Activated CD4-positive, CD25-positive, alpha-beta regulatory T cell treated with anti-CD3 and anti-CD28 coated beads, Interleukin-2, amount 50 U/mL, for 72 hours (primary cell): ENCODE measurements around the gene TNFSF4.
"Not testable (repeated sequence)": the region's sequence is repeated elsewhere in the genome, so short reads cannot be mapped to it uniquely, and the experiment has no call there.

Experiments used
- DNase-seq: peaks from one replicate; pipeline ENCODE4 v3.0.0; 2021

TNFSF4 gene

DNA sequence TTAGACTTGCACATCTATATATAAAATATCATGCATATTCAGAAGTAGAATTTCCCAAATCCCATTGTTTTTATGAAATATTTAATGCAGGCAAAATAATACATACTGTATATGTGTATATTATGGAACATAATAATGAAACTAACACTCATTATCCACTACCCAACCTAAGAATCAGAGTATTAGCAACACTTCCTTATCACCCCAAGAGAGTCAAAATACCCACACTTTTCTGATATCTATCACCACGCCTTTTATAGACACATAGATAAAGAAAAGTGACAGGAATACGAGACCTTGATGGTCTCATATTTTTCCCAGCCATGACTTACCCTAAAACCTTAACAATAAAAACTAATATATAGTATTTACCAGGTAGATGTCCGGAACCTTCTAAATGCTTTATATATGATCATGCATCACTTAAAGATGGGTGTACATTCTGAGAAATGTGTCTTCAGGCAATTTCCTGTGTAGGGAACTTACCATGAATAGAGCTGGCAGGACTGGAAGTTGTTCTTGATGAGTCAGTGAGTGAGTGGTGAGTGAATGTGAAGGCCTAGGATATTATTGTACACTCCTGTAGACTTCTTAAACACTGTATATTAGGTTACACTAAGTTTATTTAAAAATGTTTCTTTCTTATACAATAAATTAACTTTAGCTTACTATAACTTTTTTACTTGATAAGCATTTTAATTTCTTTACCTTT is 45.5 kb downstream of the TNFSF4 start:
- DNase-seq = no peak

DNA sequence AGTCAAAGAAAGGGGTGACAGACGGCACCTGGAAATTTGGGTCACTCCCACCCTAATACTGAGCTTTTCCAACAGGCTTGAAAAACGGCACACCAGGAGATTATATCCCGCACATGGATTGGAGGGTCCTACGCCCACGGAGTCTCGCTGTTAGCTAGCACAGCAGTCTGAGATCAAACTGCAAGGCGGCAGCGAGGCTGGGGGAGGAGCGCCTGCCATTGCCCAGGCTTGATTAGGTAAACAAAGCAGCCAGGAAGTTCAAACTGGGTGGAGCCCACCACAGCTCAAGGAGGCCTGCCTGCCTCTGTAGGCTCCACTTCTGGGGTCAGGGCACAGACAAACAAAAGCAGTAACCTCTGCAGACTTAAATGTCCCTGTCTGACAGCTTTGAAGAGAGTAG is 53.2 kb downstream of the TNFSF4 start:
- not testable (repeated sequence) for DNase-seq

DNA sequence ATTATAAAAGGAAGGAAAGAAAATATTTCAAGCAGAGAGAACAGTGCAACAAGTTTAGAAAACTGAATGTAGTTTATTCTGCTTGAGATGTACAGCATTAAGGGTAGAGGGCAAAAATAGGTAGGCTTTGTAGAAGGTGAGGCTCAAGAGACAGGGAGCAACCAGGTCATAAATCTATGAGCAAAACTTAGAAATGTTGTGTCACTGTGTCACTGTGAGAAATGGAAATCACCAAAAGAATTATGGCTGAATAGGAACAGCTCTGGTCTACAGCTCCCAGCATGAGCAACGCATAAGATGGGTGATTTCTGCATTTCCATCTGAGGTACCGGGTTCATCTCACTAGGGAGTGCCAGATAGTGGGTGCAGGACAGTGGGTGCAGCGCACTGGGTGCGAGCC is 53.6 kb downstream of the TNFSF4 start:
- no peak for DNase-seq

DNA sequence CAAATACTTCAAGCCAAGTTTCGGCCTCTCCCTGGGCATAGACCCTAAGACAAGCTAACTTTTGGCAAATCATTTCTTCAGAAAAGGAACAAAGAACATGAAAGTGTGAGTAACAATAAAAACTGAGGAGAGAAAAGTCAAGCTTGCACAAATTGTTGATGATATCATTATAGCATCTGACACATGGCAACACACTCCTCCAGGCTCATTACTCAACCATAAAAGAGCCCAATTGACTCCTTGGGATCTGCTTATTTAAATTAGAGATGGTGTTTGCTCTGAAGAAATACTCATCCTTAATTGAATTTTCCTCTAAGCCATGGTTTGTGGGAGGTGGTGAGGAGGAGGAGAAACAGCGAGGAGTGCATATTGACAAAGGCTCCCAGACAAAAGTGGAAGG is 54.5 kb downstream of the TNFSF4 start:
- no peak for DNase-seq

DNA sequence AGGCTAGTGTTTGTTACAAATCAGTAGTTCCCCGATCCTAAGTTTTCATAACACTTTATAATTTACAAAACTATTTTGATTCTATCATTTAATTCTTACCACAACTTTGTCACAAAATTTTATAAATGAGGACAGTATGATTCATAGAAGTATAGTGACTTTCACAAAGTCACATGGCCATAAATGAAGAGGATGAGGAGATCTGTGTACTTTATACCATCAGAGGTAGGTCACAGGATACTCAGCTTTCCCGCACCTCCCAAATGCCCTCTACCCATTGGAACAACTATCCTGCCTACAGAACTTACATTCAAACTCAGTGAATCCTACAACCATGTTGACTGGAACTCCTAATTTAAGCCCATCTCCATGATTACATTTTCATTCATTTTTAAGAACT is 56.3 kb downstream of the TNFSF4 start:
- no peak for DNase-seq

DNA sequence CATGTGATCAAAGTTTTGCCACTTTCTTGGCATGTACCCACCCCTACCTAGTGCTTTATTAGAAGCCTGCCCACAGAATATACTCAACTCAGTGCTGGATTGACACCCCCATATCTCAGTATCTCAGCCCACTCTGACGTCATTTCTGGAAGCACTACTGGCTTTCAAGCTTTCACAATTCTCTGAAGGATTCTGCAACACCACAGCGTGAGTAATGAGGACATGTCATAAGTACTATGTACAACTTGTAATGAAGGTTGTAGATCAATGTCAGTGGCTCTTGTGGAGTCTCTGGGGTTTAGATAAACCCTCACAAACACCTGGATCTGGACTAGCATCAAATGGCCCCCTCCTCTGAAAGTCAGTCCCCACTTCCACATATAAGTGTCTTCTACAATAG is 57.2 kb downstream of the TNFSF4 start:
- no peak for DNase-seq

DNA sequence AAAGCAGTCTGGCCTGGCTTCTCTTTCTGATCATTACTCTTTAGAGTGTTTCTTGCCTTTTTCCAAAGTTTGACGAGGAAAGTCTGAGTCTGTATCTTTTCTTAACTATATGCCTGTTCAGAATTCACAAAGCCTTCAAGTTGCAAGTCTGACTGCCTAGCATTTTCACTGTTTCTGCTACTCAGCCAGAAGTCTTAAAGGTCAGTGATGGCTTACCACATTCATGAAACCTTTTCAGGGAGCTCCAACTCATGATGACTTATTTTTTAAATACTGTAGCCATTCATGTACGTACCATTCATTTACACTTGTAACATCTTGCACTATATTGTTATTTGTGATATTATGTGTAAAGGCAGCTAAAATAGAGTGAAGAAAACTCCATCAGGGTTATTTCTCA is 58.2 kb downstream of the TNFSF4 start:
- no peak for DNase-seq

DNA sequence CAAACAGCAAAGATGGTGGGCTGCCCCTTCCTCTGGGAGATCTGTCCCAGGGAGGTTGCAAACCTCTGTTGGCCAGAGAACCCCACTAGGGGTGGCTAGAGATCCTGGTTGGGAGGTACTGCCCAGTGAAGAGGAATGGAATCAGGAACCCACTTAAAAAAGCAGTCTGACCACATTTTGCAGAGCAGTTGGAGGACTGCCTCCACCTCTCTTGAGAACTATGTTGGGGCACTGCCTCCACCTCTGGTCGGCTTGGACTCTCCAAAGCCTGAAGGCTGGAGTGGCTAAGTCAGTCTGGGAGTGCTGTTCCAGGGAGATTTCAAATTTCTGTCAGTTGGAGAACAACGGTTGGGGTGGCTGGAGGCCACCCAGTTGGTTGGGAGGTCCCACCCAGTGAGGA is 58.6 kb downstream of the TNFSF4 start:
- DNase-seq = no peak

DNA sequence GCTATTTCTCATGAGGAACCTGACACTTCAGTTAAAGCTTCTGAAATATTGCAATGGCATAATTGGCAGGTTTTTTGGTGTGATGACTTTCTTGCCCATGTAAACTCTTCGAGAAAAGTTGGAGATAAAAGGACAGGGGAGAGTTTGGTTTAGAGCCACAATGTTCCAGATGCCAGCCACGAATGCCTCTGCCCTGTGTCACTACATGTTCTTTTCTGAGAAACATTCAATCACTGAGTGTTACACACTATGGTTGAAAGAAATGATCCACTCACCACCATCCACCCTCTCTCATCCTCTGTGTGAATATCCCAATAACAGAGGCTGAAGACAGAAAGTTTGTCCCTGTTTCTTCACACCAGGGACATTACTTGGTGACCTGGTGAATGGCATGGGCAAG is 66.4 kb downstream of the TNFSF4 start:
- no peak for DNase-seq

DNA sequence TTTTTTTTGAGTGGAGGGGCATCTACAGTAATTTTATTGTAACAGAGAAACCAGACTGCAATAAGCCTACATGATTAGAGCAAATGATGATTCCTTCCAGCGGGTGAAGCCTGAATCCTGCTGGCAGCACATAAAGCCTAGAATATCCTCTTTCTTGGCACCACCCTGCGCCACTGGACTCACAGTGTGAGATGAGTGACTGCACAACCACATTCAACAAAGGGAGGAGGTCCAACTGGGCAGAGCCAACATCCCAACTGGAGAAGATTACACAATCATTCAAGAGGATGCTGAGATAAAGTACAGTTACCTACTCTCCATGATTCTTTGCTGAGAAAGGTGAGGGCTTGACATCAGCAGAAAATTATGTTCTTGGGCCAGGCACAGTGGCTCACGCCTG is 67.4 kb downstream of the TNFSF4 start:
- DNase-seq = no peak

DNA sequence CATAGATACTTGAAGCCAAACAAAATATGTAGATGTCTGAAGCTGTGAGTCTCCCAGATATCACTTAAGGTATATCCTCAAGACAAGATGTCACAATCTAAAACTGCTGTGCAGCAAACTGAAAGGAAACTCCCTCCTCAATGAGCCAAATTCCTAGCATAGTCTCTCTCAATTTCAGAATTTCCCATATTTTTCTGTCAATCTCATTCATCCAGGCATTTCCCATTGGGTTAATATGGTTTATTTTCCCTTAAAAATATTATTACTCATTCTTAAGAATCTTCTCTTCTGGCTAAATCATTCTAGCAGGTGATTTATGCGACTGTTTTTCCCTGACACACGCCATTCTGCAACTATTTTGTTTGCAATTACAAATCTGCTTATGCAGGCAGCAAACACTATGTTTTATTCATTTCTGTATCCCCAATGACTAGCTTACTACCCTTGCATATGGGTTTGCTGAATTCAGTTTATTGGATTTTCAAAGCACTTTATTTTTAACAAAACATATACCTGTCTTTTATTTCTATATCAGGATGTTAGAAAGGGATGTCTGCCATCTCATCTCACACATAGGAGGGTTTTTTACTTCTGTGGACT is 69.9 kb downstream of the TNFSF4 start:
- no peak for DNase-seq

DNA sequence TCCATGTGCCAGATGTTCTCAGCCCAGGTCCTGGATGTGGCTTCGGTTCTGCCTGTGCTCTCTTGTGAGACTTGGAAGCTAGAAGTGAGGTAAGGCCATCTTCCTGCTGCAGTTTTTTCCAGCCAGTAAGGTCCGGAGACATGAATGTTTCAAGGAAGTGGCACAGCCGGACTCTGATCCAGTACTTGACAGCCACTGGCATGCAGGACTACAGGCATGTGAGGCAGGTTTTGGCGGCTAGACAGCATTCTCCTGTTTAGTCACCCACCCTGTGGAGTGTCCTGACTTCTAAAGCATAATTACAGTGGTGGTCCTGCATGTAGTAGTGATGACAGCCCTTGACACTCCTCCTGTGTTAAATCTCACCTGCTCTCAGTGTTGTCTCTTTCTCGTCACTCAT is 72.3 kb downstream of the TNFSF4 start:
- no peak for DNase-seq

DNA sequence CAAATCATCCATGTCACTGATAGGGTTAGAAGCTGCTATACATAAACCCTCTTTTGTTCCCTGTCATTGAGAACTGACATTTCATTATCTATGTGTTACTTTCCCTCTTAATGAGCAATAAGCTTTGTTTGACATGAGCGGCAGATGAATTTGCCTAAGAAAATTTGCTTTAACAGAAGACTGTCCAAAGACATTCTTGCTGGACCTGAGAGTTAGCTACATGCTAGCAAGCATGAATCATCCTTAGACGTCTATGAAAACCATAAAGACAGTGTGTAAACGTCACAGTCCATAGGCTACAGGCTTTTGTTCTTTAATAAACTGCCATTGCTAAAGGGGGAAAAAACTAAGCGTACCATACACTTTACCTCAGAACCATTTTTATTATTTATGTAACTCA is 73.1 kb downstream of the TNFSF4 start:
- no peak for DNase-seq
